ENCODE measurements around the gene BNC2.

The BNC2 gene

GRCh38 chr9:16417161-16417560, 453.3 kb downstream of the BNC2 start:
- ChIA-PET CTCF (no interaction called here), POLR2A (no interaction called here)
- no peak for DNase-seq (ENCODE audit: extremely low spot score)
- TF ChIP-seq TARDBP (IDR thresholded peaks at IDR 0.05), result no peak
- no peak for TF ChIP-seq NFRKB (IDR thresholded peaks at IDR 0.05)
- TF ChIP-seq ARNT (IDR thresholded peaks at IDR 0.05), result no peak
- no peak for TF ChIP-seq ZNF384 (IDR thresholded peaks at IDR 0.05)
- no peak for TF ChIP-seq CTBP1 (IDR thresholded peaks at IDR 0.05; ENCODE audit: borderline replicate concordance)
- TF ChIP-seq ELF4 (IDR thresholded peaks at IDR 0.05), result no peak
- no peak for TF ChIP-seq SUZ12 (IDR thresholded peaks at IDR 0.05)
- no peak for TF ChIP-seq SP1 (IDR thresholded peaks at IDR 0.05)
- no peak for TF ChIP-seq FOXA1 (IDR thresholded peaks at IDR 0.05)
- TF ChIP-seq BHLHE40 (IDR thresholded peaks at IDR 0.05; ENCODE audit: borderline replicate concordance), result no peak
- no peak for TF ChIP-seq L3MBTL2 (conservative IDR thresholded peaks at IDR 0.05)
- TF ChIP-seq PKNOX1 (IDR thresholded peaks at IDR 0.05), result no peak
- TF ChIP-seq FOXM1 (IDR thresholded peaks at IDR 0.05; ENCODE audit: borderline replicate concordance), result no peak
- TF ChIP-seq LEF1 (IDR thresholded peaks at IDR 0.05; ENCODE audit: borderline replicate concordance), result no peak

- no peak for DNase-seq (ENCODE audit: extremely low spot score)
- TF ChIP-seq ARNT (IDR thresholded peaks at IDR 0.05) (no peak), FOXM1 (IDR thresholded peaks at IDR 0.05; ENCODE audit: borderline replicate concordance) (no peak), PKNOX1 (IDR thresholded peaks at IDR 0.05) (no peak), FOXK2 (IDR thresholded peaks at IDR 0.05) (no peak), TARDBP (IDR thresholded peaks at IDR 0.05) (no peak), L3MBTL2 (conservative IDR thresholded peaks at IDR 0.05) (no peak), CTBP1 (IDR thresholded peaks at IDR 0.05; ENCODE audit: borderline replicate concordance) (no peak), LEF1 (IDR thresholded peaks at IDR 0.05; ENCODE audit: borderline replicate concordance) (no peak), FOXA1 (IDR thresholded peaks at IDR 0.05) (no peak), NFRKB (IDR thresholded peaks at IDR 0.05) (no peak)
- ChIA-PET CTCF (no interaction called here), POLR2A (no interaction called here)
These were observed 456.0 kb downstream of the BNC2 start for GRCh38 chr9:16414451-16414850.

GRCh38 chr9:16413509-16414016, 456.9 kb downstream of the BNC2 start:
- no peak for TF ChIP-seq CTBP1 (IDR thresholded peaks at IDR 0.05; ENCODE audit: borderline replicate concordance)
- DNase-seq (ENCODE audit: extremely low spot score), result no peak
- CTCF ChIA-PET, result no interaction called here
- POLR2A ChIA-PET, result no interaction called here

- no peak for TF ChIP-seq BHLHE40 (IDR thresholded peaks at IDR 0.05; ENCODE audit: borderline replicate concordance)
- TF ChIP-seq L3MBTL2 (conservative IDR thresholded peaks at IDR 0.05), result no peak
- TF ChIP-seq HDGF (IDR thresholded peaks at IDR 0.05; ENCODE audit: borderline replicate concordance), result no peak
- no peak for TF ChIP-seq PKNOX1 (IDR thresholded peaks at IDR 0.05)
- TF ChIP-seq FOXK2 (IDR thresholded peaks at IDR 0.05), result no peak
- no peak for TF ChIP-seq FOXM1 (IDR thresholded peaks at IDR 0.05; ENCODE audit: borderline replicate concordance)
- TF ChIP-seq NFRKB (IDR thresholded peaks at IDR 0.05), result no peak
- no peak for TF ChIP-seq SP1 (IDR thresholded peaks at IDR 0.05)
- no peak for TF ChIP-seq FOXA1 (IDR thresholded peaks at IDR 0.05)
- no peak for TF ChIP-seq ZNF384 (IDR thresholded peaks at IDR 0.05)
- no peak for TF ChIP-seq ARNT (IDR thresholded peaks at IDR 0.05)
- no peak for TF ChIP-seq SUZ12 (IDR thresholded peaks at IDR 0.05)
- TF ChIP-seq CTBP1 (IDR thresholded peaks at IDR 0.05; ENCODE audit: borderline replicate concordance), result no peak
- TF ChIP-seq TARDBP (IDR thresholded peaks at IDR 0.05), result no peak
- TF ChIP-seq ELF4 (IDR thresholded peaks at IDR 0.05), result no peak
- TF ChIP-seq LEF1 (IDR thresholded peaks at IDR 0.05; ENCODE audit: borderline replicate concordance), result no peak
- CTCF ChIA-PET, result no interaction called here
- POLR2A ChIA-PET, result no interaction called here
- no peak for DNase-seq (ENCODE audit: extremely low spot score)
These were observed 457.7 kb downstream of the BNC2 start for GRCh38 chr9:16412740-16413139.

- CTCF ChIA-PET, result no interaction called here
- POLR2A ChIA-PET, result no interaction called here
- DNase-seq (ENCODE audit: extremely low spot score), result no peak
These were observed 459.2 kb downstream of the BNC2 start for GRCh38 chr9:16411311-16411710.

GRCh38 chr9:16410601-16411280, 459.7 kb downstream of the BNC2 start:
- TF ChIP-seq TARDBP (IDR thresholded peaks at IDR 0.05), result no peak
- no peak for TF ChIP-seq FOXM1 (IDR thresholded peaks at IDR 0.05; ENCODE audit: borderline replicate concordance)
- no peak for TF ChIP-seq L3MBTL2 (conservative IDR thresholded peaks at IDR 0.05)
- TF ChIP-seq PKNOX1 (IDR thresholded peaks at IDR 0.05), result no peak
- TF ChIP-seq ELF4 (IDR thresholded peaks at IDR 0.05), result no peak
- TF ChIP-seq NFRKB (IDR thresholded peaks at IDR 0.05), result no peak
- ChIA-PET POLR2A (no interaction called here), CTCF (no interaction called here)
- no peak for DNase-seq (ENCODE audit: extremely low spot score)

More at GRCh38 chr9:16411311-16411710, 459.2 kb downstream of the BNC2 start:
- TF ChIP-seq SUZ12 (IDR thresholded peaks at IDR 0.05) (no peak), NFRKB (IDR thresholded peaks at IDR 0.05) (no peak), FOXK2 (IDR thresholded peaks at IDR 0.05) (no peak), ARNT (IDR thresholded peaks at IDR 0.05) (no peak), FOXM1 (IDR thresholded peaks at IDR 0.05; ENCODE audit: borderline replicate concordance) (no peak)
